A549 (cell line): ENCODE data around the gene TBL1X. TPM values are rescaled to one million over a fixed set of nuclear protein-coding genes. Genes with fewer than 3 reads are reported as not detected.
A peak's percentile ranks its signal among the peaks of the same experiment; 100 is the strongest.

Experiments used
- ATAC-seq, 2 experiments: fragments of 200-7000 bp in 1 of 2; fragments of >200 bp in 1 of 2; cut with Nextera tagmentation in 1 of 2; cut with Tn5 transposase in 1 of 2; 3 replicates each; pipeline versions ENCODE4 v1.8.0 to v1.9.1; 2018 to 2020; ENCODE audit warnings: mild to moderate bottlenecking in 1 of 2, moderate library complexity in 1 of 2
- CTCF ChIA-PET: fragments of 300-600 bp; sonication (Branson Sonifier 250); formaldehyde crosslinking; extraction: SDS; loops from one replicate; lab custom pipeline; 2021; ENCODE audit warnings: antibody characterized with exemption, inconsistent platforms; lab: Yijun Ruan, JAX
- POLR2A ChIA-PET: fragments of 350-600 bp; formaldehyde crosslinking; extraction: SDS; loops from one replicate; lab custom pipeline; 2021; ENCODE audit warnings: antibody characterized with exemption, inconsistent platforms; lab: Yijun Ruan, JAX
- DNase-seq, 2 experiments: peaks; one replicate each; pipeline versions ENCODE4 v3.0.0 to v3.0.0-alpha.2; 2011 to 2016; ENCODE audit warnings: low read depth in 1 of 2, low spot score in 1 of 2
- FAIRE-seq: peaks from 2 replicates; lab custom pipeline; 2011; peaks lifted over from hg19 to GRCh38; lab: Jason Lieb, UNC
- H3K27ac ChIP-seq, 2 experiments: fragments of >200 bp; sonication (Bioruptor Twin); formaldehyde crosslinking; 3 replicates each; pipeline ENCODE4 v1.5.1; 2016 to 2017
- H3K4me1 ChIP-seq: fragments of >200 bp; sonication (Bioruptor Twin); formaldehyde crosslinking; 3 replicates; pipeline ENCODE4 v1.6.1; 2016
- H3K4me2 ChIP-seq: fragments of >200 bp; sonication (Bioruptor Twin); formaldehyde crosslinking; 3 replicates; pipeline ENCODE4 v1.6.1; 2016
- H3K4me3 ChIP-seq: fragments of >200 bp; sonication (Bioruptor Twin); formaldehyde crosslinking; 3 replicates; pipeline ENCODE4 v1.5.1; 2016
- H3K9me3 ChIP-seq: fragments of >200 bp; sonication (Bioruptor Twin); formaldehyde crosslinking; 3 replicates; pipeline ENCODE4 v1.6.1; 2016
- ATOH8 ChIP-seq: fragments of 250-450 bp; sonication (Bioruptor Pico); IDR thresholded peaks from 2 replicates; pipeline ENCODE4 v1.5.0; 2020; ENCODE audit warnings: low read depth, mild to moderate bottlenecking, moderate library complexity
- BCL3 ChIP-seq: fragments of >200 bp; sonication (Bioruptor Twin); formaldehyde crosslinking; IDR thresholded peaks from 3 replicates; pipeline ENCODE4 v1.6.1; 2016
- CBX2 ChIP-seq: fragments of 200-600 bp; sonication (generic); IDR thresholded peaks from 2 replicates; pipeline ENCODE4 v1.6.1; 2016; ENCODE audit warnings: low read depth, mild to moderate bottlenecking, borderline replicate concordance
- CBX8 ChIP-seq: fragments of 200-600 bp; sonication (generic); IDR thresholded peaks from 2 replicates; pipeline ENCODE4 v1.6.1; 2016
- CHD2 ChIP-seq: fragments of 150-350 bp; IDR thresholded peaks from 2 replicates; pipeline ENCODE4 v1.6.1; 2014; ENCODE audit warnings: low read length; ENCODE audit not compliant: partially characterized antibody
- CTCF ChIP-seq: fragments of >200 bp; sonication (Bioruptor Twin); formaldehyde crosslinking; IDR thresholded peaks from 3 replicates; pipeline ENCODE4 v1.5.1; 2016
- EHMT2 ChIP-seq: fragments of 200-600 bp; sonication (generic); IDR thresholded peaks from 2 replicates; pipeline ENCODE4 v1.6.1; 2016; ENCODE audit warnings: antibody characterized with exemption, low read depth, mild to moderate bottlenecking, moderate library complexity
- FOSL2 ChIP-seq, 2 experiments: fragments of 450-650 bp in 1 of 2; fragments of >200 bp in 1 of 2; sonication (Bioruptor Twin) in 1 of 2; formaldehyde crosslinking; IDR thresholded peaks; 2 replicates each; pipeline versions ENCODE4 v1.5.0 to v1.6.1; 2016 to 2020; ENCODE audit warnings: mild to moderate bottlenecking in 1 of 2, moderate library complexity in 1 of 2
- FOXS1 ChIP-seq: fragments of 250-450 bp; sonication (Bioruptor Pico); IDR thresholded peaks from 2 replicates; pipeline ENCODE4 v1.5.0; 2020; ENCODE audit warnings: mild to moderate bottlenecking, moderate library complexity
- HES2 ChIP-seq: fragments of >200 bp; sonication (Bioruptor Twin); formaldehyde crosslinking; IDR thresholded peaks from 2 replicates; pipeline ENCODE4 v1.6.1; 2016
- HEYL ChIP-seq: fragments of 250-450 bp; sonication (Bioruptor Pico); IDR thresholded peaks from 2 replicates; pipeline ENCODE4 v1.8.0; 2021; ENCODE audit warnings: mild to moderate bottlenecking, moderate library complexity
- KDM5A ChIP-seq: fragments of 200-600 bp; sonication (generic); IDR thresholded peaks from 2 replicates; pipeline ENCODE4 v1.6.1; 2016; ENCODE audit warnings: antibody characterized with exemption, mild to moderate bottlenecking
- MAFK ChIP-seq: fragments of 450-650 bp; IDR thresholded peaks from 2 replicates; pipeline ENCODE4 v1.6.1; 2014; ENCODE audit not compliant: partially characterized antibody
- MYC ChIP-seq: IDR thresholded peaks from 2 replicates; pipeline ENCODE4 v1.6.1; 2012; ENCODE audit warnings: mild to moderate bottlenecking, inconsistent platforms, low read length, improper control_type of control experiment, borderline replicate concordance
- POLR2AphosphoS2 ChIP-seq: conservative IDR thresholded peaks from 2 replicates; pipeline ENCODE4 v1.6.1; 2012; ENCODE audit warnings: low read length, improper control_type of control experiment, inconsistent platforms
- RAD21 ChIP-seq, 2 experiments: fragments of >200 bp in 1 of 2; sonication (Bioruptor Twin) in 1 of 2; formaldehyde crosslinking in 1 of 2; IDR thresholded peaks in 1 of 2; conservative IDR thresholded peaks in 1 of 2; 2 replicates in 1 of 2; 3 replicates in 1 of 2; pipeline ENCODE4 v1.6.1; 2012 to 2018; ENCODE audit warnings: inconsistent platforms in 1 of 2
- RFX5 ChIP-seq: fragments of 450-650 bp; IDR thresholded peaks from 2 replicates; pipeline ENCODE4 v1.7.1; 2014; ENCODE audit warnings: antibody characterized with exemption, mild to moderate bottlenecking, moderate library complexity
- RNF2 ChIP-seq: fragments of 200-600 bp; sonication (generic); IDR thresholded peaks from 2 replicates; pipeline ENCODE4 v1.6.1; 2016; ENCODE audit warnings: low read depth, mild to moderate bottlenecking, antibody characterized with exemption, moderate library complexity, borderline replicate concordance
- SMC3 ChIP-seq: fragments of >200 bp; sonication (Bioruptor Twin); formaldehyde crosslinking; IDR thresholded peaks from 3 replicates; pipeline ENCODE4 v1.6.1; 2018; ENCODE audit warnings: inconsistent platforms
- TP53 ChIP-seq: fragments of 250-450 bp; sonication (Bioruptor Pico); IDR thresholded peaks from 2 replicates; pipeline ENCODE4 v1.5.0; 2021; ENCODE audit warnings: mild to moderate bottlenecking, moderate library complexity
- ZFP36 ChIP-seq: fragments of 450-650 bp; IDR thresholded peaks from 2 replicates; pipeline ENCODE4 v1.6.1; 2014; ENCODE audit warnings: borderline replicate concordance; ENCODE audit not compliant: partially characterized antibody
- ZNF302 ChIP-seq: fragments of 250-450 bp; sonication (Bioruptor Pico); IDR thresholded peaks from 2 replicates; pipeline ENCODE4 v1.9.0; 2021; ENCODE audit warnings: inconsistent platforms, mild to moderate bottlenecking, moderate library complexity
- ZSCAN20 ChIP-seq: fragments of 250-450 bp; sonication (Bioruptor Pico); IDR thresholded peaks from 2 replicates; pipeline ENCODE4 v1.8.0; 2022; ENCODE audit warnings: mild to moderate bottlenecking, moderate library complexity
- WGBS: methylation state at CpG from one replicate; pipeline ENCODE4 v1.1.6; 2017; ENCODE audit errors: missing lambda C conversion rate; 5-methylcytosine and 5-hydroxymethylcytosine counted together
- polyA plus RNA-seq, 4 experiments: library from polyadenylated mRNA; depleted of rRNA in 3 of 4; stranded (reverse); fragments of >200 nt; fragmentation: RNase III in 1 of 4; extraction: RNeasy Plus Mini Kit Qiagen cat#74134 plus additional on column Dnase treatment in 1 of 4; gene quantifications; 2 replicates in 3 of 4; 3 replicates in 1 of 4; pipeline ENCODE4 v1.2.3, GENCODE V29; 2011 to 2017

The TBL1X gene
- polyA plus RNA-seq, 2 of the 4 experiments (the other 2 are of a cell fraction), result 14.6 to 18.0 TPM

GRCh38 chrX:9593756-9594155 is 128.9 kb downstream of the TBL1X start:
- WGBS, result 95% methylated on average over 9 of the region's 9 CpGs
- no peak for TF ChIP-seq RNF2
- TF ChIP-seq RFX5, result no peak
- no peak for TF ChIP-seq CBX8
- TF ChIP-seq TP53, result no peak
- no peak for TF ChIP-seq BCL3
- no peak for TF ChIP-seq POLR2AphosphoS2
- TF ChIP-seq HES2, result no peak
- TF ChIP-seq HEYL, result no peak
- TF ChIP-seq CBX2, result no peak
- no peak for TF ChIP-seq CHD2
- no peak for TF ChIP-seq ZFP36
- TF ChIP-seq MYC, result no peak
- no peak for TF ChIP-seq ATOH8 (CRISPR knock-in tag)
- no peak for TF ChIP-seq FOSL2 (IDR thresholded peaks at IDR 0.05)
- TF ChIP-seq FOSL2 (CRISPR knock-in tag; IDR thresholded peaks at IDR 0.05), result no peak
- no peak for TF ChIP-seq KDM5A
- no peak for TF ChIP-seq RAD21 (conservative IDR thresholded peaks at IDR 0.05 in 1 of 2, IDR thresholded peaks at IDR 0.05 in 1 of 2)
- DNase-seq (no peak), FAIRE-seq (no peak), ATAC-seq (no peak)
- Histone ChIP-seq H3K27ac (no peak overlapping the region), H3K9me3 (no peaks in the 10 kb centered on the region), H3K4me1 (no peaks in the 10 kb centered on the region), H3K4me3 (no peak overlapping the region), H3K4me2 (no peak overlapping the region)
- ChIA-PET CTCF (no interaction called here), POLR2A (no interaction called here)

- TF ChIP-seq EHMT2 (no peak), ZNF302 (no peak), TP53 (no peak), POLR2AphosphoS2 (no peak), CBX8 (no peak), FOXS1 (no peak), ZSCAN20 (CRISPR knock-in tag) (no peak), CBX2 (no peak), KDM5A (no peak), CTCF (no peak), SMC3 (no peak)
- no peak overlapping the region for H3K4me2 ChIP-seq
- no peak overlapping the region for H3K27ac ChIP-seq
- no peak overlapping the region for H3K4me3 ChIP-seq
- WGBS, result 85% methylated on average over 5 of the region's 5 CpGs
- no peak for DNase-seq
- H3K4me1 ChIP-seq, result no peaks in the 10 kb centered on the region
- H3K9me3 ChIP-seq, result no peaks in the 10 kb centered on the region
- FAIRE-seq, result no peak
- CTCF ChIA-PET, result no interaction called here
- ATAC-seq, result no peak
- POLR2A ChIA-PET, result no interaction called here
Measured at GRCh38 chrX:9595174-9595573, 130.3 kb downstream of the TBL1X start.

GRCh38 chrX:9596837-9597236 is 132.0 kb downstream of the TBL1X start:
- CTCF ChIA-PET, result no interaction called here
- TF ChIP-seq ZNF302 (no peak), MAFK (peak; percentile 36)
- 87% methylated on average over 3 of the region's 3 CpGs for WGBS
- DNase-seq, result no peak
- no peak overlapping the region for H3K4me2 ChIP-seq
- H3K9me3 ChIP-seq, result no peaks in the 10 kb centered on the region
- no peaks in the 10 kb centered on the region for H3K4me1 ChIP-seq
- FAIRE-seq, result no peak
- no peak overlapping the region for H3K4me3 ChIP-seq
- ATAC-seq, result no peak
- POLR2A ChIA-PET, result no interaction called here
- H3K27ac ChIP-seq, result no peak overlapping the region
